HG03460 (cell line): Measurements from ENCODE around the gene MAJIN.
"Not testable (repeated sequence)": the region's sequence is repeated elsewhere in the genome, so short reads cannot be mapped to it uniquely, and the experiment has no call there.

ENCODE experiments used
- ATAC-seq: cut with Tn5 transposase; IDR thresholded peaks from one replicate; pipeline ENCODE4 v1.9.1; 2021; ENCODE audit not compliant: unreplicated experiment

MAJIN gene

DNA sequence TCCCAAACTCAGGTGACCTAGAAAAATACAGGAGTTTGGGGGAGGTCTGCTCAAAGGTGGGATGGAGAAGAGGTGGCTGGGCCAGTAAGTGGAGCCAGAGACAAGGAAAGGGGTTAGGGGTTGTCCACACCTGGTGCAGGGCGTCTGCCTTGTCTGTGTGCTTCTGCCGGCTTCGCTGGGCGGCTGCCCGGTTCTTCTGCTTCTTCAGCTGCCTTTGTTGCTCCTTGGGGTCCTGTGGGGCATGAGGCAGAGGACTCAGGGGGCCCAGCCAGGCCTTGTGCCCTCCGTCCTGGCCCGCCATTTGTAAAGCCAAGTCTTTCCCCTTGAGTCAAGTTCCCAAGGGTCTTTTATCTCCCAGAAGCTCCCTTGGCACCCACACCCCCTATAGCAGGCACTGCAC, 22.4 kb upstream of the MAJIN start:
- no peak for ATAC-seq

DNA sequence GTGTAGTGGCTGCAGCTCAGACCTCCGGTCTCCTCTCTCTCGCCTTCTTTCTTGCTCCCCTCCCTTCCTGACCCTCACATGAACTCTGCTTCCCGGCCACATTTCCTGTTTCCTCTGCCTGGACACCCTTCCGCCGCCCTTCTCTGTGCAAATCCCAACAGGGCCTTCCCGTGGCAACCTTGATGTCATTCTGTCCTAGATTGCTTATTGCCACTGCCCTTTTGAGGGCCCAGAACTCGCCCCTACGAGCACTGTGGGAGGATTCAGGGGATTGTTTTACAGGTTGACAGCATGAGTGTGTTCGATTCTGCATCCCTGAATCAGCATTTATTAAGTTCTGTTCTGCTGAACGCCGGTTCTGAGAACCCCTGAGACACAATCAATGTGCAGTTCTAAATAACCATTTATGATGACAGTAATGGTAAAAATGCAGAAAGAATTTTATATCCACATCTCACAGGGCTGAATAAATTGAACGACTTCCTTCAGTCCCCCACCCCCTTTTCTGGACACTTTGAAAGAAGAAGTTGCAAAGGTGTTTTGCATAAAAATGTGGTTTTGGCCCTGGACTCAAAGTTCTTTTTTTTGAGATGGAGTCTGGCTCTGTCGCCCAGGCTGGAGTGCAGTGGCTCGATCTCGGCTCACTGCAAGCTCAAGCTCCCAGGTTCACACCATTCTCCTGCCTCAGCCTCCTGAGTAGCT, 18.5 kb upstream of the MAJIN start:
- ATAC-seq, result no peak

DNA sequence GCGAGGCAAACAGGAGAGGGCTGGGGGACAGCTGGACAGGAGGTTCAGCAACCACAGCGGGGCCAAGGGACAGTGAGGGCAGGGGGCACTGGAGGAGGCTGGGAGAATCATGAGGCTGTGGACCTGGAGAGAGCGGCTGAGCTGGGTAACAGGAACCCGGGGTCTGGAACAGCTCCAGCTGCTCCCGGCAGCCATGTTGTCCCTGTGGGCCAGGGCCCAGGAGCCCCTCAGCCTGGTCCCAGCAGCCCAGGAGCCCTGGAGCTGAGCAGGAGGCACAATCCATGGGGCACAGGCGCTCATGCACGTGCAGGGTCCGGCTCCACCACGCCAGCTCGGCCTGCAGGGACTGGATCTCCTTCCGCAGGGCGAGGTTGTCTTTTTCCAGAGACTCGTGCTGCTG, 17.5 kb upstream of the MAJIN start:
- ATAC-seq, result no peak

DNA sequence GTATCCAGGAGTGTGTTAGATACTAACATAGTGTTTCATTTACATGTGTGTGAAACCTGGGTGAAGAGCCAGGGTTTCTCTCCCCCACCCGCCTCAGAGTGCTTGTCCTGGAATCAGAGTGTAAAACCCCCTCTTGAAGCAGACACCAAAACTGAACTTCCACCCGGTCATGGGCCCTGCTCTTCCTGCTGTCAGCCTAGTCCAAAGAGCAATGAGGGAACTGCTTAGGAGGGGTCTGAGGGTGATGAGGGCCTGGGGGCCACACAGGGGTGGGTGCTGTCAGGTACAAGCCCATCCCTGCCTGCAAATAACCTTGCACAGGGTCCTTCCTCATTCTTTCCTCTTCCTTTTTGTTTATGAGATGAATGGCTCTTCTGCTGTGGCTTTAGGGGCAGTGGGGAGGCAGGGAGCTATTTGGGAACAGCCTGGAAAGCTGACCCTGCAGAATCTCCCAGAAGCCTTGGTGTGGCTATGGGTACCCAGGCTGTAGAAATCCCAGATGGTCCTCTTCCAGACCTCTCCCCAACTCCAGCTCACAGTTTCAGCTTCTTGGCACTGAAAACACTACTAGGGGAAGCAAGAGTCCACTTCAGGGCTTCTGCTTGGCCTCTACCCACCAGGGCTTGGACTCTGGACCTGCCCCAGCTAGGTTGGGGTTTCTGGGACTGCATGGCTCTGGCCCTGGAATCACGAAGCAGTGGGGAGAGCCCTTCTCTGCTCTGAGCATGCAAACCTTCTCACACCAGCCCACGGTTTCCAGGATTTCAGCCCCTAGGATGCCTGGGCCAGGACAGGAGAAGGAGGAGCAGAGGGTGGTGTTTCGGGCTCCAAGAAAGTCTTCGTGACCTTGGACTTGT, 16.3 kb upstream of the MAJIN start:
- ATAC-seq, result no peak

DNA sequence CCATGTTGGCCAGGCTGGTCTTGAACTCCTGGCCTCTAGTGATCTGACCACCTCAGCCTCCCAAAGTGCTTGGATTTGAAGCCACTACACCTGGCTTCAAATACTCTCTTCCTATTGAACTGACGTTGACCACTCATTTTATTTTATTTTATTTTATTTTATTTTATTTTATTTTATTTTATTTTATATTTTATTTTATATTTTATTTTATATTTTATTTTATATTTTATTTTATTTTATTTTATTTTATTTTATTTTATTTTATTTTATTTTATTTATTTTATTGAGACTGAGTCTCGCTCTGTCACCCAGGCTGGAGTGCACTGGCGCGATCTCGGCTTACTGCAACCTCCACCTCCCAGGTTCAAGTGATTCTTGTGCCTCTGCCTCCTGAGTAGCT, 11.4 kb upstream of the MAJIN start:
- ATAC-seq, result not testable (repeated sequence)

DNA sequence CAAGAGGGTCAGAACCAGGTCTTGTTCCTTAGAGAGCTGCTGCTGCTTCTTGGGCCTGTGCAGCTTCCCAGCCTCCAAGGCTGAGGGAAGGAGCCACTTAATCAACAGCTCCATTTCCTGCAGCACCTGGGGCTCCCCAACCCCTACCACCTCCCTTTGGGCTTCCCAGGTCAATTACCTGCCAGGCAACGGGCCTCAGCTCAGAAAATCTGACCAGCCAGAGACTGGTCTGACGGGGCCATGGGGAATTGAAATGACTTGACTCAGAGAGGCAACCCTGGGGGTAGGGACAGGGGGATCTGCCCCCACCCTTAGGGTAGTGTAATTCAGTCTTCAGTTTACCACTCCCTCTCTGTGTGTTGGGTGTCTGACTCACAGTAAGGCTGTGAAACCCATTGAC, 4.7 kb upstream of the MAJIN start:
- ATAC-seq, result no peak

DNA sequence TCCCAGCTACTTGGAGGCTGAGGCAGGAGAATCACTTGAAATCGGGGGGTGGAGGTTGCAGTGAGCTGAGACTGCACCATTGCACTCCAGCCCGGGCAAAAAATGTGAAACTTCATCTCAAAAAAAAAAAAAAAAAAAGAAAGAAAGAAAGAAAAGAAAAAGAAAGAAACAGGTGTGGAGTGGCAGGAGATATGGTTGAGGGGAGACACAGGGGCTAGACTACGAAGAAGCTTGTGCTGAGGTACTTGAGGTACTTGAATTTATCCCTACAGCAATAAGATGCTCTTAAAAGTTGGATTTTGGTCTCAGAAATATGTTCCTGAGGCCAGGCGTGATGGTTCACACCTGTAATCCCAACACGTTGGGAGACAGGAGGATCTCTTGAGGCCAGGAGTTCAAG, 2.2 kb upstream of the MAJIN start:
- ATAC-seq, result no peak

DNA sequence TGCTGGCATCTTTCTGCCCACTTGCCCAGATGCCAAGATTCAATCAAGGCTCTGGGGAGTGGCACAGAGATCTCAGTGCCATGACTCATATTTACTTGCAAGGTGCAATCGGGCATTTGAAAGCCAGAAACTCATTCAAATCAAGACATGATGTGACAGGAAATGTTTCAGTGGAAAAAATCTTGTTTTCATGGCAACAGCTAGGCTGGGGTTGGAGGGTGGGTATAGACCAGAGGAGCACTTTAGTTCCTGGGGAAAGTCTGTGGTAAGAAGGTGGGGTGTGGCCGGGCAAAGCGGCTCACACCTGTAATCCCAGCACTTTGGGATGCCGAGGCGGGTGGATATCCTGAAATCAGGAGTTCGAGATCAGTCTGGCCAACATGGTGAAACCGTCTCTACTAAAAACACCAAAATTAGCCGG, 1.2 kb downstream of the MAJIN start:
- no peak for ATAC-seq

DNA sequence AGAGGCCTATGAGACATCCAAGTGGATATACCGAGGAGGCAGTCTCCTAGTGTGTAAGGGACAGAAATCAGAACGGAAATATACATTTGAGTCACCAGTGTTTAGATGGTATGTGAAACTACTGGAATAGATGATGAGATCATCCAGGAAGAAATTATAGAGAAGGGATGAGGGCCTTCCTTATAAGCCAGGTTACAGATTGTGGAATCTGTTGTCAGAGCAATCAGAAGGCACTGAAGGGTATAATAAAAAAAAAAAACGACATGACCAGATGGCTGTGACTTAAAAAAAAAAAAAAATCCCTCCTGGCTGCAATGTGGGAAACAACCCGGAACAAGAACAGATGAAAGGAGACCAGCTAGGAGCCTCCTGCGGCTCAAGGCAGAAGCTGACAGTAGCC, 2.7 kb downstream of the MAJIN start:
- ATAC-seq, result no peak

DNA sequence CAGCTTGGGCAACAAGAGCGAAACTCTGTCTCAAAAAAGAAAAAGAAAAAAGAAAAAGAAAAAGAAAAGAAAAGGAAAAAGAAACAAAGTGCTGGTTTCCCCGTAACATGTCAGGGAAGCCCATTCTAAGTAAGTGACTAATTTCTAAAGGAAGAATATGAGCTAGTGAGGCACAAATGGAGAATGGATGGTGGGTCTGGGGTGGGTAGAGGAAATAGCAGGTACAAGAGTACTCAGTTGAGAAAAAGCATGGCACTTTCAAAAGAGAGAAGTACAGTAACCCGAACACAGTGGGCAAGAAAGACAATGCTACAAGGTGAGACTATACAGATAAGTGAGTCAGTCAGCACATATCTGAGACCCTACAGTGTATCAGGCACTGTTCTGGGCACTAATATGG, 4.5 kb downstream of the MAJIN start:
- no peak for ATAC-seq

DNA sequence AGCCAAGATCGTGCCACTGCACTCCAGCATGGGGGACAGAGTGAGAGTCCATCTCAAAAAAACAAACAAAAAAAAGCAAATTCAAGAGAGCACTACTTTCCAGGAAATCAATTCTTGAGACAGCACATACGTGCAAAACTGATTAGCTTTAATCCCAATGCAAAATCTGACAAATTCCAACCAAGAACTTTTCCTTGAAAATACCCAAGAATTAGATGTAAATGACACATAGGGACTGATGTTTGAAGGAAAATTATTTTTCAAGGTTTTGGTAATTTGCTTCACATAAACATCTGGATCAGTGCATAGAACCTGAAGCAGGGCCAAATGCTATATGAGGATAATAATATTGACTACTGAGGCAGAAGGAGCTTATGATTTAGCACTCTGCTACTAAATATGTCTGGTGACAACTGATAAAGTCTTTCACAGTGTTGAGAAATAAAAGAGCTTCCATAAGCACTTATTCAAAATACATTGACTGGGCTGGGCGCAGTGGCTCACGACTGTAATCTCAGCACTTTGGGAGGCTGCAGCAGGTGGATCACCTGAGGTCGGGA, 8.8 kb downstream of the MAJIN start:
- ATAC-seq, result no peak

DNA sequence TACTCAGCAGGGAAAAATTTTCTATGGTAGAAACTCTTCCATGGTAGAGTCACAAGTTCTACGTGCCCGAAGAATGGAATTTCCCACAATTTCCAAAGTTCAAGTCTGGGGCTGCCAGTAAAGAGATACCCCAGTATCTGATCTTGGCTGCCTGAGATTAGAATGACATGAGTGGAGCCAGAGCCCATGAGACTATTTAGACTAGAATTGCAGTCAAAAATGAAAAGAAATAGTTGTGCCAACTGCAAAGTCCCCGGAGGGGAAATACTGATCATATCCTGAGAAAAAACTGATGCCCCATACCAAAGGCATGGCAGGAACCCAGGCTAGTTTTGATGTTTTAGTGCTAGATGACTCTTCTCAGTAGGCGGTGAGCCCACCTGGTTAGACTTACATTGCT, 11.2 kb downstream of the MAJIN start:
- no peak for ATAC-seq

DNA sequence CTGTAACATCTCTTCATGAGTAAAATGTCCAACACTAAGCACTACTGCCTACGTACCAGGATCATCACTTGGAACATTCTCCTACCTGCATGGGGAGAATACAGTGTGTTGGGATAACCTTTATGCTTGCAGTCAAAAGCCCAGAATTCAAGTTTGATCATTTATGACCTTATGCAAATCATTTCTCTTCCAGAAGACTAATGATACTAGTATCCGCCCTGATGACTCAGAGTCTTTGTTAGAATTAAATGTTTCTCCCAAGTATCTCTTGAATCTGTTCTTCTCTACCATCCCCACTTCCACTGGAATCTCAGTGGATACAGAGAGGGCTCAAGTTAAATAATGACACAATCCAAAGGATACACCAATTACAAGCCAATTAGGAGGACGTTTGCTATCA, 12.4 kb downstream of the MAJIN start:
- no peak for ATAC-seq

DNA sequence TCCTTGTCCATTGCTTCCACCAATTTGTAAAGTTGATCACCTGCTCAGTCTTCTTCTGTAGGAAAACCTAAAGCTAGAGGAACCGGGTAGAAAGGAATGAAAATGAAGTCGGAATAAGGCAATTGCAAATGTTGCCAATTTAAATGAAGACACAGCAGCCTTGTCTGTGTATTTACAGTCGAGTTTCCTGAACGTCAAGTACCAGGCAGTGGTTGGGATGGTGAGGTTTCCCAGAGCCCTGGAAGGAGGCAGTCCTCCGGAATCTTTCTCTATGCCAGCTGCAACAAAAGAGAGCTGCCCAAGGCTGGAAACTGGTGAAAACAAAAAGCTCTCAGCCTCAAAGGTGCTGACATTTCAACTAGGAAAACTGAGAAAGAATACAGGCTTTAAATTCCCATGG, 17.7 kb downstream of the MAJIN start:
- ATAC-seq, result no peak

DNA sequence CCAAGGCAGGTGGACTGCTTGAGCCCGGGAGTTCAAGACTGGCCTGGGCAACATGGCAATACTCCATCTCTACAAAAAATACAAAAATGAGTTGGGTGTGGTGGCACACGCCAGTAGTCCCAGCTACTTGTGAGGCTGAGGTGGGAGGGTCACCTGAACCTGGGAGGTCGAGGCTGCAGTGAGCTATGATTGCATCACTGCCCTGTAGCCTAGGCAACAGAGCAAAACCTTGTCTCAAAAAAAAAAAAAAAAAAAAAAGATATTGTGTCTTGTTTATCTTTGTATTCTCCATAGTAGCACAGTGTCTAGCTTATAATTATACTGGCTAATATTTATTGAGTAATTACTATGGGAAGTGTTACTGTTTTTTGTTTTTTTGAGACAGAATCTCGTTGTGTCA, 20.4 kb downstream of the MAJIN start:
- no peak for ATAC-seq

DNA sequence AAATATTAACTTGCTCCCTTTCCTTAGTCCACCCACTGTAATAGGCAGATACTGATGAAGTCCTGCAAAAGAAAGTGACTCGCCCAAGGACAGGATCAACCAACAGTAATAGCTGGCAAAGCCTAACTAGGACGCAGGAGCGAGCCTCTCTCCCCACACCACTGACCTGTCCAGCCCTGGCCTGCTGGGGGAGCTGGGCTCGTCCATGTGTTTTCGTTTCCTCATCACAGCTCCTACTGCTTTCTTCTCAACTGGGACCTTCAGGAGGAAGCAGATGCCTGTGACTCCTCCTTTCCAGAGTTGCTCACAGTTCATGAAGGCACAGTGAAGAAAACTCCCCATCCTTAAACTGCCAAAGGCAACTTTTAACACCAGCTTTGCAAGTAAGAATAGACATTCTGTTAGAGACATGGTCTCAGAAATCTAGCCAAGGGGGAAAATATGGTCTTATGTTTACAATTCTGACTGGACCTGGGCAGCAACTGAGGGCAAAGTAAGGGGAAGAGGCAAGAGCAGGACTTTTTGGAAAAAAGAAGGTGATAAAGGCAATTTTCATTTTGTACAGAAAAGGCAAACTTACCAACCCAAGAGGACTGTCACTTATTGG, 24.6 kb downstream of the MAJIN start:
- no peak for ATAC-seq

DNA sequence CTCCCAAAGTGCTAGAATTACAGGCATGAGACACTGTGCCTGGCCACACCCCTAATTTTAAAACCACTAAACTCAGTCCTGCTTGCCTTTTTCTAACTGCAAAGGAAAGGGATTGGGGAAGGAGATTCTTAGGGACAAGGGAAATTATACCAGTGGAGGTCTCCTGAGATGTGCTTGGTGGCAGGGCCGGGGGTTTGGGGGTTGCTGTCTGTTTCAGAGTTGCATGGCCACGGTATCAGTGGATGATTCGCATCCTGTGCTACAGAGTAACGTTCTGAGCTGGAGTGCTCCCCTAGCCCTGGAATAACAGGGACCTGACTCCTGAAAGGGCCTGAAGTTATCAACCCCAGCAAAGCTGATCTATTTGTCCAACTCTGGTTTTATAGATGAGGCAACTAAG, 35.4 kb downstream of the MAJIN start:
- no peak for ATAC-seq

DNA sequence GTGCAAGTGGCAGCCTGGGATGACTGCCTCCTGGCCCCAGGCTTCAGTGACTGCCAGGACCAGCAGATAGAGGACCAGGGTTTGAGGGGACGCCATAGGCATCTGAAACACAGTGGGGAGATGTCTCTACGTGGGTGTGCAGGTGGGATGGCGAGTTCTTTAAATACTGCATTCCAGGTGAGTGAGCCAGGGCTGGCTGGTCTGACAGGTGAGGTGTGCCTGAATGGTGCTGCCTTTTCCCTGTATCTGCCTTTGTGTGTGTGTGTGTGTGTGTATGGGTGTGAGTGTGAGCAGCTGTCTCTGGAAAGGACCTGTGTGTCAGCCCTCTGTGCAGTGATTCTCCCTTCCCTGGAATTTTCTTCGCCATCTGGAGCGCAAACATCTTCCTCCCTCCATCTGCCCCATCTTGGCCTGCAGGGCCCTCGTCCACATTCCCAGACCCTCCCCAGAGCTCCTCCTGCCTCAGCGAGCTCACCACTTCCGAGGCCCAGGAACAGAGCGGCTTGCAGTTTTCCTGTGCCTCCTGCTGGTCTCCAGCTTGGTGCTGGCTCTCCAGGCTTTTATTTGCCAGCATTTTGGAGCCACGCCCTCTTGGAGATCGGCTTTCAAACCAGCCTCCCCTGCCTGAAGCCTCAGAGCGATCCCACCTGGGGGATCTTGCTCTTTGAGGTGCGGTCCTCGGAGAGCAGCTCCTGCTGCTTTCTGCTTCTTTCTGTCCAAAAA, 36.4 kb downstream of the MAJIN start, which contains the start of gene GPHA2:
TSS of gene GPHA2 (minus strand) at position 535 of the 723 bp plus-strand sequence. CDS start at position 102, 433 bp downstream.
- ATAC-seq, result no peak

DNA sequence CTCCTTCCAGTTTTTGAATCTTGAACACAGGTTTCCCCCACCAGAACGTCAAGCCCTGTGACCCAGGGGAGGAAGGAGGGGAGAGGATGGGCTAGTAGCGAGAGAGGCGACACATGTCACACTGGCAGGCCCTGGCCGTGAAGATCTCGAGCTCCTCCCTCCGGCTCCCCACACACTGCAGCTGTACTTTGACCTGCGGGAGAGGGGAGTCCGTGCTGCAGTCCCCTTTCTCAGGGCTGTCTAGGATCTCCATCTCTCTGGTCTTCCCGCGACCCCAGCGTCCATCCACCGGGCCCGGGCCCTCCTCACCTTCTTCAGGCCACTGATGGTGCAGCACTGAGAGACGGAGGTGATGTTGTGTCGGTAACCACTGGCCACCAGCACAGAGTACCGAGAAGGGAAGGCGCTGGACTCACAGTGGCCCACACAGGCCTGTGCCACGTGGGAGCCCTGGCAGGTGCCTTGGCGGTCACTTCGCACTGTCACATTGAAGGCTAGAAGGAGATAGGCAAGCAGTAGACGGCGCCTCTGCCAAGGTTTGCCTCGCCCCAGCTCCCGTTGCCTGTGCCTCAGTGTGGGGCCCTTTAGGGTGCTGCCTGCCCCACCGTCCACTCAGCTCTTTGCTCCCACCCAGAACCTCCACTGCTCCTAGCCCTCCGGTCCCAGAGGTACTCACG, 37.1 kb downstream of the MAJIN start:
- ATAC-seq, result no peak

DNA sequence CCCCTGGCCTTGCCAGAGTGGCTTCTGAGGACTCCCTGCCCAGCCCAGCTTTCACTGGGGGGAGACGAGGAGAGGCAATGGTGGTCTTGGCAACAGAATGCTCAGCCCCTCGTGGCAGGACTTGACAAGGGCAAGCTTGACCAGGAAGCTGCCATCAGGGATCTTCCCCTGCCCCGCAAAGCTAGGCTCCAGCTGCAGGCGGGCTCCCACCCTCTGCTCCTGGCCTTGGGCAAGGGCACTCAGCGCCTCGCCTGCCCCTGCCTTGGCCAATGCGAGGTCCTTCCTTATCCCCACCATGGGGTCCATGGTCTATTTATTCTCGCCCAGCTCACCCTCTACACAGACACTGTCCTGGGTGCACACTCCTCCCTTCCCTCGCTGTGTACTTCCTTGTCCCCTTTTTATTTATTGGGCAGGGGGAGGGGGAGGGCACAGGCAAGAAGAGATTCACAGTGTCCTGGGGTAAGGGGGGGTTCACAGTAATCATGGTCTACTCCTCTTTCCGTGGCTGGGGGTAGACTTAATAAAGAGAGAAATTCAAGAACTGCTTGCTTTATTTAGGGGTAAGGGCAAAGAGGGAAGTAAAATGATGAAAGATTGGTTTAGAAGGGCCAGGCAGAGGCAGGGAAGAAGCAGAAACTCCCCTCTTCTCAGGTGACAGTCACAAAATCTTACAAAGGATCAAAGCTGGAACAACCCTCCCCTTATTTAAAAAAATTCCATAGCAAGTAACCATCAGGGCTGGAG, 37.8 kb downstream of the MAJIN start:
- ATAC-seq, result no peak
